ENCODE results near the gene TMEM62.

Gene TMEM62

GRCh38 chr15:43118829-43119228 is 14.6 kb upstream of the TMEM62 start:
- Histone ChIP-seq H2BK12ac (ENCODE audit: low read length in 2 of 2) (no peak overlapping the region), H3K27ac (ENCODE audit: low read length, poor library complexity, severe bottlenecking) (peak overlapping the region; percentile 75), H3K14ac (ENCODE audit: low read length in 2 of 2) (no peak overlapping the region), H3K27me3 (ENCODE audit: control insufficient read depth in 1 of 2, insufficient read depth in 1 of 2, low read length in 2 of 2) (no peaks in the 10 kb centered on the region), H2AK5ac (ENCODE audit: low read length, severe bottlenecking) (no peak overlapping the region), H4K8ac (ENCODE audit: low read length) (no peak overlapping the region), H3K4me1 (ENCODE audit: control insufficient read depth, insufficient read depth, low read depth, low read length) (peaks cover 4% of the 10 kb centered on the region), H2BK5ac (ENCODE audit: low read depth, low read length, poor library complexity, severe bottlenecking) (no peak overlapping the region), H3K36me3 (ENCODE audit: control insufficient read depth in 1 of 2, insufficient read depth in 2 of 2, low read depth in 1 of 2, low read length in 2 of 2) (no peaks in the 10 kb centered on the region), H2AFZ (ENCODE audit: low read depth, low read length) (no peak overlapping the region), H2BK120ac (ENCODE audit: low read depth, low read length) (no peak overlapping the region), H3K23ac (ENCODE audit: low read length in 2 of 2) (no peak overlapping the region), H3K4me3 (ENCODE audit: insufficient read depth in 1 of 2, low read depth in 1 of 2, low read length in 2 of 2) (no peak overlapping the region), H4K91ac (ENCODE audit: low read length) (no peak overlapping the region), H2BK15ac (ENCODE audit: low read depth, poor library complexity, severe bottlenecking) (no peak overlapping the region), H3K18ac (ENCODE audit: low read depth in 1 of 2, low read length in 2 of 2) (no peak overlapping the region), H3K79me1 (replicated peaks; ENCODE audit: low read length, poor library complexity, severe bottlenecking) (no peaks in the 10 kb centered on the region), H3K4me2 (ENCODE audit: low read length, poor library complexity, severe bottlenecking) (no peak overlapping the region), H3K9ac (ENCODE audit: low read length) (no peak overlapping the region), H3K4ac (ENCODE audit: low read depth in 1 of 2, low read length in 2 of 2) (no peak overlapping the region), H3K9me3 (ENCODE audit: control insufficient read depth, low read length) (no peaks in the 10 kb centered on the region)
- DNase-seq = no peak
- WGBS = 100% methylated on average over 2 of the region's 2 CpGs

- Histone ChIP-seq H3K4me3 (ENCODE audit: insufficient read depth in 1 of 2, low read depth in 1 of 2, low read length in 2 of 2) (no peak overlapping the region), H3K36me3 (ENCODE audit: control insufficient read depth in 1 of 2, insufficient read depth in 2 of 2, low read depth in 1 of 2, low read length in 2 of 2) (no peaks in the 10 kb centered on the region)
These were observed 11.5 kb upstream of the TMEM62 start for GRCh38 chr15:43121863-43122262.

GRCh38 chr15:43125100-43125661 is 8.2 kb upstream of the TMEM62 start:
- Histone ChIP-seq H2AK5ac (ENCODE audit: low read length, severe bottlenecking) (peak overlapping the region; percentile 79), H2BK12ac (ENCODE audit: low read length in 2 of 2) (no peak overlapping the region), H3K4me3 (ENCODE audit: insufficient read depth in 1 of 2, low read depth in 1 of 2, low read length in 2 of 2) (no peak overlapping the region), H3K4me2 (ENCODE audit: low read length, poor library complexity, severe bottlenecking) (no peak overlapping the region), H2BK120ac (ENCODE audit: low read depth, low read length) (no peak overlapping the region), H3K79me1 (replicated peaks; ENCODE audit: low read length, poor library complexity, severe bottlenecking) (no peaks in the 10 kb centered on the region), H3K9me3 (ENCODE audit: control insufficient read depth, low read length) (no peaks in the 10 kb centered on the region), H3K36me3 (ENCODE audit: control insufficient read depth in 1 of 2, insufficient read depth in 2 of 2, low read depth in 1 of 2, low read length in 2 of 2) (no peaks in the 10 kb centered on the region), H4K8ac (ENCODE audit: low read length) (no peak overlapping the region), H3K27me3 (ENCODE audit: control insufficient read depth in 1 of 2, insufficient read depth in 1 of 2, low read length in 2 of 2) (no peaks in the 10 kb centered on the region), H3K23ac (ENCODE audit: low read length in 2 of 2) (no peak overlapping the region), H2BK15ac (ENCODE audit: low read depth, poor library complexity, severe bottlenecking) (no peak overlapping the region), H3K4me1 (ENCODE audit: control insufficient read depth, insufficient read depth, low read depth, low read length) (peaks cover 9% of the 10 kb centered on the region), H3K4ac (ENCODE audit: low read depth in 1 of 2, low read length in 2 of 2) (no peak overlapping the region), H2BK5ac (ENCODE audit: low read depth, low read length, poor library complexity, severe bottlenecking) (no peak overlapping the region), H3K27ac (ENCODE audit: low read length, poor library complexity, severe bottlenecking) (peak overlapping the region; percentile 53), H3K14ac (ENCODE audit: low read length in 2 of 2) (no peak overlapping the region), H2AFZ (ENCODE audit: low read depth, low read length) (no peak overlapping the region), H3K18ac (ENCODE audit: low read depth in 1 of 2, low read length in 2 of 2) (no peak overlapping the region), H4K91ac (ENCODE audit: low read length) (no peak overlapping the region), H3K9ac (ENCODE audit: low read length) (no peak overlapping the region)
- 87% methylated on average over 3 of the region's 3 CpGs for WGBS
- no peak for DNase-seq

More at GRCh38 chr15:43121863-43122262, 11.5 kb upstream of the TMEM62 start:
- H3K18ac ChIP-seq (ENCODE audit: low read depth in 1 of 2, low read length in 2 of 2) = no peak overlapping the region
- H3K9me3 ChIP-seq (ENCODE audit: control insufficient read depth, low read length) = no peaks in the 10 kb centered on the region
- H2BK15ac ChIP-seq (ENCODE audit: low read depth, poor library complexity, severe bottlenecking) = no peak overlapping the region
- H4K91ac ChIP-seq (ENCODE audit: low read length) = no peak overlapping the region
- no peak overlapping the region for H3K23ac ChIP-seq (ENCODE audit: low read length in 2 of 2)
- H3K27me3 ChIP-seq (ENCODE audit: control insufficient read depth in 1 of 2, insufficient read depth in 1 of 2, low read length in 2 of 2) = no peaks in the 10 kb centered on the region
- no peak overlapping the region for H2BK5ac ChIP-seq (ENCODE audit: low read depth, low read length, poor library complexity, severe bottlenecking)
- no peak overlapping the region for H3K27ac ChIP-seq (ENCODE audit: low read length, poor library complexity, severe bottlenecking)
- no peak overlapping the region for H2AK5ac ChIP-seq (ENCODE audit: low read length, severe bottlenecking)
- H3K14ac ChIP-seq (ENCODE audit: low read length in 2 of 2) = no peak overlapping the region
- H3K4me2 ChIP-seq (ENCODE audit: low read length, poor library complexity, severe bottlenecking) = no peak overlapping the region
- no peak overlapping the region for H3K4ac ChIP-seq (ENCODE audit: low read depth in 1 of 2, low read length in 2 of 2)
- no peak overlapping the region for H2BK12ac ChIP-seq (ENCODE audit: low read length in 2 of 2)
- H2AFZ ChIP-seq (ENCODE audit: low read depth, low read length) = no peak overlapping the region
- 88% methylated on average over 1 of the region's 2 CpGs for WGBS
- no peak for DNase-seq
- no peak overlapping the region for H3K9ac ChIP-seq (ENCODE audit: low read length)
- H3K79me1 ChIP-seq (replicated peaks; ENCODE audit: low read length, poor library complexity, severe bottlenecking) = no peaks in the 10 kb centered on the region
- peaks cover 9% of the 10 kb centered on the region for H3K4me1 ChIP-seq (ENCODE audit: control insufficient read depth, insufficient read depth, low read depth, low read length)
- no peak overlapping the region for H2BK120ac ChIP-seq (ENCODE audit: low read depth, low read length)
- H4K8ac ChIP-seq (ENCODE audit: low read length) = no peak overlapping the region

GRCh38 chr15:43126356-43126755 is 7.0 kb upstream of the TMEM62 start:
- no peak overlapping the region for H2BK5ac ChIP-seq (ENCODE audit: low read depth, low read length, poor library complexity, severe bottlenecking)
- no peak overlapping the region for H3K27ac ChIP-seq (ENCODE audit: low read length, poor library complexity, severe bottlenecking)
- no peak overlapping the region for H3K4me3 ChIP-seq (ENCODE audit: insufficient read depth in 1 of 2, low read depth in 1 of 2, low read length in 2 of 2)
- H3K23ac ChIP-seq (ENCODE audit: low read length in 2 of 2) = no peak overlapping the region
- H4K91ac ChIP-seq (ENCODE audit: low read length) = no peak overlapping the region
- no peak overlapping the region for H3K9ac ChIP-seq (ENCODE audit: low read length)
- no peak overlapping the region for H2BK15ac ChIP-seq (ENCODE audit: low read depth, poor library complexity, severe bottlenecking)
- H3K79me1 ChIP-seq (replicated peaks; ENCODE audit: low read length, poor library complexity, severe bottlenecking) = no peaks in the 10 kb centered on the region
- no peak for DNase-seq
- H3K18ac ChIP-seq (ENCODE audit: low read depth in 1 of 2, low read length in 2 of 2) = no peak overlapping the region
- H2AK5ac ChIP-seq (ENCODE audit: low read length, severe bottlenecking) = no peak overlapping the region
- H2BK120ac ChIP-seq (ENCODE audit: low read depth, low read length) = no peak overlapping the region
- no peak overlapping the region for H3K4ac ChIP-seq (ENCODE audit: low read depth in 1 of 2, low read length in 2 of 2)
- peaks cover 9% of the 10 kb centered on the region for H3K4me1 ChIP-seq (ENCODE audit: control insufficient read depth, insufficient read depth, low read depth, low read length)
- no peak overlapping the region for H2BK12ac ChIP-seq (ENCODE audit: low read length in 2 of 2)
- no peak overlapping the region for H3K14ac ChIP-seq (ENCODE audit: low read length in 2 of 2)
- no peaks in the 10 kb centered on the region for H3K27me3 ChIP-seq (ENCODE audit: control insufficient read depth in 1 of 2, insufficient read depth in 1 of 2, low read length in 2 of 2)
- no peak overlapping the region for H2AFZ ChIP-seq (ENCODE audit: low read depth, low read length)
- 85% methylated on average over 6 of the region's 6 CpGs for WGBS
- no peaks in the 10 kb centered on the region for H3K9me3 ChIP-seq (ENCODE audit: control insufficient read depth, low read length)
- no peak overlapping the region for H4K8ac ChIP-seq (ENCODE audit: low read length)
- H3K4me2 ChIP-seq (ENCODE audit: low read length, poor library complexity, severe bottlenecking) = no peak overlapping the region
- no peaks in the 10 kb centered on the region for H3K36me3 ChIP-seq (ENCODE audit: control insufficient read depth in 1 of 2, insufficient read depth in 2 of 2, low read depth in 1 of 2, low read length in 2 of 2)

Measured in mesenchymal stem cell (in vitro differentiated cells and primary cell).